K562 (cell line): ENCODE data around the gene CMBL. TPM values are rescaled to one million over a fixed set of nuclear protein-coding genes. Genes with fewer than 3 reads are reported as not detected.

ENCODE experiments used
- BDP1 ChIP-seq: IDR thresholded peaks from 3 replicates; pipeline ENCODE4 v1.6.1; 2011; ENCODE audit not compliant: insufficient read length, insufficient read depth
- BRD4 ChIP-seq: fragments of 200-600 bp; sonication (generic); IDR thresholded peaks from 2 replicates; pipeline ENCODE4 v1.6.1; 2017; ENCODE audit warnings: inconsistent platforms
- CBFA2T3 ChIP-seq: fragments of 450-650 bp; IDR thresholded peaks from 2 replicates; pipeline ENCODE4 v1.6.1; 2017
- CBX8 ChIP-seq: fragments of 200-600 bp; sonication (generic); IDR thresholded peaks from 2 replicates; pipeline ENCODE4 v1.6.1; 2012; ENCODE audit warnings: borderline replicate concordance, mixed run types, low read depth, mild to moderate bottlenecking, moderate library complexity, mixed read lengths, low read length, control low read depth, inconsistent platforms; ENCODE audit not compliant: poor library complexity, severe bottlenecking; ENCODE audit errors: extremely low read depth
- CGGBP1 ChIP-seq: fragments of 250-450 bp; sonication (Bioruptor Pico); IDR thresholded peaks from 2 replicates; pipeline ENCODE4 v1.9.0; 2021; ENCODE audit warnings: mild to moderate bottlenecking
- NFATC3 ChIP-seq: fragments of 450-650 bp; IDR thresholded peaks from 2 replicates; pipeline ENCODE4 v1.6.1; 2017; ENCODE audit warnings: mild to moderate bottlenecking
- NFIX ChIP-seq: fragments of 250-450 bp; sonication (Bioruptor Pico); IDR thresholded peaks from 2 replicates; pipeline ENCODE4 v1.4.0; 2020; ENCODE audit warnings: low read depth, mild to moderate bottlenecking, moderate library complexity
- PTBP1 ChIP-seq: fragments of 200-400 bp; formaldehyde crosslinking; IDR thresholded peaks from 2 replicates; pipeline ENCODE4 v1.6.1; 2017; ENCODE audit warnings: low read depth, low read length
- RCOR1 ChIP-seq, 2 experiments: IDR thresholded peaks; 2 replicates each; pipeline ENCODE4 v1.6.1; 2012; ENCODE audit warnings: low read depth in 2 of 2, low read length in 2 of 2, borderline replicate concordance in 1 of 2, improper control_type of control experiment in 1 of 2
- TBL1XR1 ChIP-seq, 2 experiments: IDR thresholded peaks; 2 replicates each; pipeline ENCODE4 v1.6.1; 2012; ENCODE audit warnings: improper control_type of control experiment in 2 of 2, low read length in 2 of 2, mild to moderate bottlenecking in 1 of 2
- TEAD4 ChIP-seq, 2 experiments: sonication (generic) in 1 of 2; formaldehyde crosslinking in 1 of 2; IDR thresholded peaks; 2 replicates each; pipeline versions ENCODE4 v1.6.1 to v1.8.0; 2012 to 2022; ENCODE audit warnings: borderline replicate concordance in 1 of 2, inconsistent platforms in 1 of 2, low read length in 1 of 2, mild to moderate bottlenecking in 1 of 2, missing genetic modification reagents in 1 of 2
- ZC3H11A ChIP-seq: IDR thresholded peaks from 2 replicates; pipeline ENCODE4 v1.6.1; 2012; ENCODE audit warnings: low read depth, low read length, improper control_type of control experiment
- ZNF696 ChIP-seq: fragments of 250-450 bp; sonication (Bioruptor Pico); conservative IDR thresholded peaks from 2 replicates; pipeline ENCODE4 v1.4.0; 2020; ENCODE audit warnings: mild to moderate bottlenecking, moderate library complexity
- polyA plus RNA-seq, 8 experiments: library from polyadenylated mRNA; depleted of rRNA in 4 of 8; stranded (reverse) in 5 of 8; unstranded in 3 of 8; fragments of >200 nt; fragmentation: Nextera tagmentation in 2 of 8; fragmentation: Illumina TruSeq in 1 of 8; extraction: Ambion mirVana in 2 of 8; extraction: Trizol in 1 of 8; gene quantifications; 2 replicates each; pipeline versions ENCODE4 v1.2.1 to v1.2.3, GENCODE V29; 2011 to 2014; ENCODE audit warnings: inconsistent platforms in 1 of 8, missing spikeins in 1 of 8
- total RNA-seq, 7 experiments: library from RNA; depleted of rRNA in 6 of 7; stranded (reverse); fragments of >200 nt in 6 of 7; fragmentation: Illumina TruSeq in 2 of 7; extraction: Trizol in 2 of 7; gene quantifications; 2 replicates each; pipeline versions ENCODE4 v1.2.1 to v1.2.3, GENCODE V29; 2011 to 2021; ENCODE audit warnings: low replicate concordance in 1 of 7

Gene CMBL
- total and polyA plus RNA-seq, 9 of the 15 experiments (the other 6 are each of a cell fraction or from before 2014, with no cell fraction given) = 22.6 to 192 (median 71.1) TPM

GRCh38 chr5:10257870-10258269 is 49.8 kb downstream of the CMBL start (continued):
- TF ChIP-seq RCOR1 (IDR thresholded peaks at IDR 0.05; ENCODE audit: borderline replicate concordance in 1 of 2, low read depth in 2 of 2, low read length in 2 of 2) (peak in 1 of 2 experiments; percentile 51; a peak in 1 of 4 replicates), ZC3H11A (no peak), NFATC3 (no peak), CBFA2T3 (peak; percentile 57), ZNF696 (CRISPR knock-in tag) (no peak), CBX8 (no peak), TBL1XR1 (IDR thresholded peaks at IDR 0.05; ENCODE audit: low read length in 2 of 2) (no peak), NFIX (CRISPR knock-in tag) (no peak), BRD4 (no peak), TEAD4 (IDR thresholded peaks at IDR 0.05; ENCODE audit: low read length) (no peak), TEAD4 (CRISPR knock-in tag; IDR thresholded peaks at IDR 0.05; ENCODE audit: borderline replicate concordance) (no peak), BDP1 (no peak), PTBP1 (no peak), CGGBP1 (CRISPR knock-in tag) (no peak)
- TF ChIP-seq, all 486 proteins: peak for 3
